Muscle layer of duodenum (tissue), 2 donors: ENCODE measurements around the gene EIF4ENIF1.

Experiments used
- H3K27ac ChIP-seq: one replicate; pipeline ENCODE4 v1.7.0; 2013; ENCODE audit warnings: mild to moderate bottlenecking, low read length
- H3K27me3 ChIP-seq: one replicate; pipeline ENCODE4 v1.7.0; 2013; ENCODE audit warnings: low read depth, mild to moderate bottlenecking, control low read depth, low read length
- H3K36me3 ChIP-seq, 2 donors: one replicate each; pipeline ENCODE4 v1.7.0; 2013; ENCODE audit warnings: low read length in 2 of 2, control low read depth in 1 of 2, mild to moderate bottlenecking in 1 of 2; ENCODE audit not compliant: insufficient read depth in 2 of 2, control insufficient read depth in 1 of 2
- H3K4me1 ChIP-seq, 2 donors: one replicate each; pipeline ENCODE4 v1.7.0; 2013; ENCODE audit warnings: low read length in 2 of 2, mild to moderate bottlenecking in 2 of 2, control low read depth in 1 of 2, moderate library complexity in 1 of 2; ENCODE audit not compliant: insufficient read depth in 2 of 2, control insufficient read depth in 1 of 2
- H3K4me3 ChIP-seq, 2 donors: one replicate each; pipeline ENCODE4 v1.7.0; 2013; ENCODE audit warnings: low read length in 2 of 2, low read depth in 1 of 2, mild to moderate bottlenecking in 1 of 2
- H3K9me3 ChIP-seq, 2 donors: one replicate each; pipeline ENCODE4 v1.7.0; 2013; ENCODE audit warnings: low read length in 2 of 2, control low read depth in 1 of 2, mild to moderate bottlenecking in 1 of 2; ENCODE audit not compliant: control insufficient read depth in 1 of 2
- donor health status: healthy.

The EIF4ENIF1 gene

DNA sequence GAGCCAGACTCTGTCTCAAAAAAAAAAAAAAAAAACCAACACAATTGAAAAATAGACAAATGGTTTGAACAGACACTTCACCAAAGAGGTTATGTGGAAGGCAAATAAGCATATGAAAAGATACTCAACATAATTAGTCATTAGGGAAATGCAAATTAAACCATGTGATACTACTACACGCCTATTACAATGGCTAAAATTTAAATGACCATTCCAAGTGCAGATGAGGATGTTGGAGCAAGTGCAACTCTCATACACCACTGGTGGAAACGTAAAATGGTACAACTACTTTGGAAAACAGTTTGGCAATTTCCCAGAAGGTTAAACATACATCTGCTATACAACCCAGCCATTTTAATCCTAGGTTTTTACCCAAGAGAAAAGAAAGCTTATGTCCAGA, 24.3 kb downstream of the EIF4ENIF1 start:
- H3K27me3 ChIP-seq, result no peaks in the 10 kb centered on the region
- no peaks in the 10 kb centered on the region for H3K4me1 ChIP-seq
- H3K36me3 ChIP-seq, result peaks cover 36 to 46% of the 10 kb centered on the region in 2 donors
- no peak overlapping the region for H3K27ac ChIP-seq
- no peak overlapping the region for H3K4me3 ChIP-seq
- no peaks in the 10 kb centered on the region for H3K9me3 ChIP-seq

DNA sequence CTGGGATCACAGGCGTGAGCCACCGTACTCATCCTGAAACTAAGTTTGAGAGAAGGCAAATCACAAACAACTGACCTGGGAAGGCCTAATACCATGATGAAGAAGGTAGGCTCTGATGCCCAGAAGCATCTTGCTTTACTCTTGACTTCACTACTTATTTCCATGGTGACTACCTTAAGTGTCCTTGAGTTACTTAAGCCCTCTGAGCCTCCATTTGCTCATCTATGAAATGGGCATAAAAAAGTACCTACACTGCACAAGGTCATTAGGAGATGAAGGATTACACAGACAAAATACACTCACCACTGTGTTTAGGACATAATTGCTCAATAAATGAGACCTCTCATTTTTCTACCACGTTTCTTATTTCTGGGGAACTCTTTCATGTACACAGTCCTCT, 27.9 kb downstream of the EIF4ENIF1 start:
- no peaks in the 10 kb centered on the region for H3K9me3 ChIP-seq
- no peak overlapping the region for H3K27ac ChIP-seq
- no peaks in the 10 kb centered on the region for H3K27me3 ChIP-seq
- peaks cover 40 to 59% of the 10 kb centered on the region in 2 donors for H3K36me3 ChIP-seq
- no peaks in the 10 kb centered on the region for H3K4me1 ChIP-seq
- no peak overlapping the region for H3K4me3 ChIP-seq

GRCh38 chr22:31451709-31452571, 37.7 kb downstream of the EIF4ENIF1 start:
- Histone ChIP-seq H3K9me3 (no peaks in the 10 kb centered on the region), H3K4me3 (no peak overlapping the region), H3K27me3 (no peaks in the 10 kb centered on the region), H3K36me3 (peaks cover 26 to 37% of the 10 kb centered on the region in 2 donors), H3K4me1 (peaks cover 0 to 7% of the 10 kb centered on the region in 2 donors), H3K27ac (no peak overlapping the region)

GRCh38 chr22:31449506-31449905, 40.1 kb downstream of the EIF4ENIF1 start:
- H3K36me3 ChIP-seq, result peaks cover 36 to 41% of the 10 kb centered on the region in 2 donors
- H3K9me3 ChIP-seq, result no peaks in the 10 kb centered on the region
- no peak overlapping the region for H3K27ac ChIP-seq
- H3K4me1 ChIP-seq, result peaks cover 0 to 7% of the 10 kb centered on the region in 2 donors
- no peak overlapping the region for H3K4me3 ChIP-seq
- H3K27me3 ChIP-seq, result no peaks in the 10 kb centered on the region

DNA sequence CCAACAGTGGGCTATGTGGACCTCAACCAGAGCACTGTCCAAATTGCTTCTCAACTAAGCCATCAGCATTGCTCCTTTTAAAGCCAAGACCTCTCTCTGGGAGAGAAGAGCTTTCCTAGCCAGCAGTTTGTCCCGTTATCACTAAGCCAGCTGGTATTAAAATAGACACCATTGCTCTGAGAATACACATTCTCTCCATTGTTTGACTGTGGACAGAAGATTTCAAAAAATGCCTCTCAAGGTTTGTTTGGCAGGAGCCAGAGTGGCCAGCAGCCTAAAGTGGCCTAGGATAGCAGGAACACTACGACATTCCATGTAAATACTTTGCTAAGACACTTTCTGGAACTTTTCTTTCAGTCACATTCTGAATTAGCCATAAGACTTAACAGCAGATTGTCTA, 41.3 kb downstream of the EIF4ENIF1 start:
- H3K27me3 ChIP-seq, result no peaks in the 10 kb centered on the region
- H3K27ac ChIP-seq, result no peak overlapping the region
- H3K9me3 ChIP-seq, result no peaks in the 10 kb centered on the region
- H3K36me3 ChIP-seq, result peaks cover 33 to 41% of the 10 kb centered on the region in 2 donors
- peaks cover 0 to 7% of the 10 kb centered on the region in 2 donors for H3K4me1 ChIP-seq
- H3K4me3 ChIP-seq, result no peak overlapping the region

- Histone ChIP-seq H3K9me3 (no peaks in the 10 kb centered on the region), H3K27ac (no peak overlapping the region), H3K27me3 (no peaks in the 10 kb centered on the region), H3K36me3 (peaks cover 44 to 49% of the 10 kb centered on the region in 2 donors), H3K4me3 (no peak overlapping the region), H3K4me1 (peaks cover 0 to 7% of the 10 kb centered on the region in 2 donors)
Observed at GRCh38 chr22:31447337-31447736, 42.3 kb downstream of the EIF4ENIF1 start.

GRCh38 chr22:31446767-31447166, 42.9 kb downstream of the EIF4ENIF1 start:
- no peaks in the 10 kb centered on the region for H3K9me3 ChIP-seq
- H3K36me3 ChIP-seq, result peaks cover 50 to 55% of the 10 kb centered on the region in 2 donors
- H3K4me1 ChIP-seq, result peaks cover 0 to 7% of the 10 kb centered on the region in 2 donors
- H3K27ac ChIP-seq, result no peak overlapping the region
- H3K4me3 ChIP-seq, result no peak overlapping the region
- H3K27me3 ChIP-seq, result no peaks in the 10 kb centered on the region

DNA sequence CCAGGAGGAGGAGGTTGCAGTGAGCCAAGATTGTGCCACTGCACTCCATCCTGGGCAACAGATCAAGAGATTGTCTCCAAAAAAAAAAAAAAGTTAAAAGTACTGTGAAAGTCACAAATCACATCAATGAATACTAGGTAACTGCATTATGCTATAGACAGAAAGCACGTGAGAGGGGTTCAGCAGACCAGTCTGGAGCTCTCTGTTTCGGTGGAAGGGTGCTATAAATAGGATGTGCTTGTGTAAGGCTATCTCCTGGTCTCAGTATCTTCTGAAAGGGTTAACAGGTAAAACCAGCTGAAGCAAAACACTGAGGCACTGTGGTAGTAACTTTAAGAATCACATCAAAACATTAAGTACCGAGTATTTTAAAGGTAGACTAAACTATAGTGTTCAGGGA, 43.4 kb downstream of the EIF4ENIF1 start:
- Histone ChIP-seq H3K9me3 (no peaks in the 10 kb centered on the region), H3K27ac (no peak overlapping the region), H3K4me3 (no peak overlapping the region), H3K4me1 (peaks cover 0 to 7% of the 10 kb centered on the region in 2 donors), H3K27me3 (no peaks in the 10 kb centered on the region), H3K36me3 (peaks cover 53 to 60% of the 10 kb centered on the region in 2 donors)

- Histone ChIP-seq H3K36me3 (peaks cover 54 to 65% of the 10 kb centered on the region in 2 donors), H3K27ac (no peak overlapping the region), H3K4me3 (no peak overlapping the region), H3K27me3 (no peaks in the 10 kb centered on the region), H3K9me3 (no peaks in the 10 kb centered on the region), H3K4me1 (peaks cover 0 to 7% of the 10 kb centered on the region in 2 donors)
Observed at GRCh38 chr22:31445642-31446041, 44.0 kb downstream of the EIF4ENIF1 start.

DNA sequence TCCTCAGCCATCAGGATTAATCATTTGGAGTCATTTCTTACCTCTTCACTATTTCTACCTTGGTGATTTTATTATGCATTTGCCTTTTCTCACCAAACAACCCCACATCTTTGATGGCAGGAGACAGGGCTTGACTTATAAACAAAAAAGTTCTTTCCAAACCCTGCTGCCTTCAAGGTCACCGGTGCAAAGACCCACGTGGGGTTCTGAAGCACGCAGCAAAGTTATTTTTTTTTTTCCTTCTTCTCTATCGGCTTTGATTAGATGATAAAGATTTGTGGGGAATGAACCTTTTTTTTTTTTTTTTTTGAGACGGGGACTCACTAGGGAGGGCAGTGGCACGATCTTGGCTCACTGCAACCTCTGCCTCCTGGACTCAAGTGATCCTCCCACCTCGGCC, 46.1 kb downstream of the EIF4ENIF1 start:
- Histone ChIP-seq H3K9me3 (no peaks in the 10 kb centered on the region), H3K4me3 (no peak overlapping the region), H3K4me1 (peaks cover 0 to 6% of the 10 kb centered on the region in 2 donors), H3K27ac (no peak overlapping the region), H3K27me3 (no peaks in the 10 kb centered on the region), H3K36me3 (peaks cover 70 to 84% of the 10 kb centered on the region in 2 donors)

DNA sequence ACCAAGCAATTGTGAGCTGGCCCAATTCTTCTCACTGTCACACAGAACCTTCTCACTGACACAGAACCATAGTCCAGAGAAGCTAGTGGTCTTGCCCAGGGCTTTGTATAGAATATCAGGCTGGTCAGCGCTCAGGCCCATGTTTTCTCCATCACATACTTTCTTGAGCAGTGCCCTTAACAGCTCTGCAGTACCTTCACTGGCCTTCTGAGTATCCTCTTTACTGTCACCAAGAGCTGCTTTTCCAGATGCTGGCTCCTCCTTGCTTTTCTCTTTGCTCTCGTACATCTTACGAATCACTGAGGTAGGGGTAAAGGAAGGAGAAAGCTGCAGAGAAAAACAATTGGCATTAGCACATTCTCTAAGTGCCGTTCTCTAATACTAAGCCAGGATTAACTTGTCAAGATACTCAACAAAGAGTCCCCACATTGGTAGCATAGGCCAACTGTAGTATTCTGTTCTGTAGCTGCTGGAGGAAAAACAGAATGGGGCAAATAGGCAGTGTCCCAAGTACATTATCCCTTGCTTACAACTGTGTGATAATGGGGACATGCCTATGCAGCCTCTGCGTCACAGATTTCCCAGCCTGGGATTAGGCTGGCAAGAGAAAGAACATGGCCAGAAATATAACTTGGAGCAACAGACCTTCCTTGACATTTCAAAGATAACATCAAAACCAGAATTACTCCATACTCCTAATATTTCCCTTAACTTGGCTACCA, 46.7 kb downstream of the EIF4ENIF1 start:
- no peak overlapping the region for H3K27ac ChIP-seq
- H3K9me3 ChIP-seq, result no peaks in the 10 kb centered on the region
- peaks cover 76 to 78% of the 10 kb centered on the region in 2 donors for H3K36me3 ChIP-seq
- no peaks in the 10 kb centered on the region for H3K27me3 ChIP-seq
- peaks cover 0 to under 1% of the 10 kb centered on the region in 2 donors for H3K4me1 ChIP-seq
- H3K4me3 ChIP-seq, result no peak overlapping the region
